Measurements from ENCODE around the gene MARCHF2.

DNA sequence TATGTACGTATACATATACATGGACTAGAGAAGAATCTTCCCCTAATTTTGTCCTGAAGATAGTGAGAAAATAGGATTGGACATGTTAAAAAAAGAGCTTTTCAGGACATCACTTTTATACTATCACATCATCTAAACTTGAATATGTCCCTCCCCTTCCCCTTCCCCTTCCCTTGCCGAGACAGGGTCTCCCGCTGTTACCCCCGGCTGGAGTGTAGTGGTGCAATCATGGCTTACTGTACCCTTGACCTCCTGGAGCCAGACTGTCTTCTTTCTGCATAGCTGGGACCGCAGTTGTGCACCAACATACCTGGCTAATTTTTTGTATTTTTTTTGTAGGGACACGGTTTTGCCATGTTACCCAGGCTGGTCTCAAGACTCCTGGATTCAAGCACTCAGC is 38.3 kb downstream of the MARCHF2 start:
- TF ChIP-seq, protein P1, sequence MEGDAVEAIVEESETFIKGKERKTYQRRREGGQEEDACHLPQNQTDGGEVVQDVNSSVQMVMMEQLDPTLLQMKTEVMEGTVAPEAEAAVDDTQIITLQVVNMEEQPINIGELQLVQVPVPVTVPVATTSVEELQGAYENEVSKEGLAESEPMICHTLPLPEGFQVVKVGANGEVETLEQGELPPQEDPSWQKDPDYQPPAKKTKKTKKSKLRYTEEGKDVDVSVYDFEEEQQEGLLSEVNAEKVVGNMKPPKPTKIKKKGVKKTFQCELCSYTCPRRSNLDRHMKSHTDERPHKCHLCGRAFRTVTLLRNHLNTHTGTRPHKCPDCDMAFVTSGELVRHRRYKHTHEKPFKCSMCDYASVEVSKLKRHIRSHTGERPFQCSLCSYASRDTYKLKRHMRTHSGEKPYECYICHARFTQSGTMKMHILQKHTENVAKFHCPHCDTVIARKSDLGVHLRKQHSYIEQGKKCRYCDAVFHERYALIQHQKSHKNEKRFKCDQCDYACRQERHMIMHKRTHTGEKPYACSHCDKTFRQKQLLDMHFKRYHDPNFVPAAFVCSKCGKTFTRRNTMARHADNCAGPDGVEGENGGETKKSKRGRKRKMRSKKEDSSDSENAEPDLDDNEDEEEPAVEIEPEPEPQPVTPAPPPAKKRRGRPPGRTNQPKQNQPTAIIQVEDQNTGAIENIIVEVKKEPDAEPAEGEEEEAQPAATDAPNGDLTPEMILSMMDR (IDR thresholded peaks at IDR 0.05; ENCODE audit: low read length): no peak
- TF ChIP-seq EZH2 (IDR thresholded peaks at IDR 0.05; ENCODE audit: borderline replicate concordance, low read length): no peak
